AG09309 (cell line): ENCODE measurements around the gene LAPTM4A.
A peak's percentile ranks its signal among the peaks of the same experiment; 100 is the strongest.
"Not testable (repeated sequence)": the region's sequence is repeated elsewhere in the genome, so short reads cannot be mapped to it uniquely, and the experiment has no call there.

Experiments used
- DNase-seq: peaks from one replicate; pipeline ENCODE4 v3.0.0-alpha.2; 2010; ENCODE audit warnings: low read depth
- H3K4me3 ChIP-seq: 2 replicates; pipeline ENCODE4 v1.5.1; 2011; ENCODE audit warnings: mild to moderate bottlenecking, low read depth, low read length, moderate library complexity; ENCODE audit not compliant: control insufficient read depth
- CTCF ChIP-seq: IDR thresholded peaks from 2 replicates; pipeline ENCODE4 v1.5.1; 2011; ENCODE audit warnings: mild to moderate bottlenecking, low read depth, low read length, inconsistent platforms; ENCODE audit not compliant: insufficient read depth, control insufficient read depth; ENCODE audit errors: missing control alignments

Gene LAPTM4A

GRCh38 chr2:20076757-20077156, 25.3 kb upstream of the LAPTM4A start:
- no peak for TF ChIP-seq CTCF
- DNase-seq = no peak
- no peak overlapping the region for H3K4me3 ChIP-seq

- no peak overlapping the region for H3K4me3 ChIP-seq
- TF ChIP-seq CTCF = no peak
- DNase-seq = no peak
Observed at GRCh38 chr2:20074901-20075300, 23.5 kb upstream of the LAPTM4A start.

GRCh38 chr2:20074046-20074648, 22.7 kb upstream of the LAPTM4A start:
- H3K4me3 ChIP-seq, DNase-seq: not testable (repeated sequence)

GRCh38 chr2:20073460-20073859, 22.0 kb upstream of the LAPTM4A start:
- no peak for DNase-seq
- no peak for TF ChIP-seq CTCF
- no peak overlapping the region for H3K4me3 ChIP-seq

GRCh38 chr2:20072436-20073158, 21.2 kb upstream of the LAPTM4A start:
- no peak for DNase-seq
- no peak overlapping the region; the same call in 1 of the 2 replicates for H3K4me3 ChIP-seq
- no peak for TF ChIP-seq CTCF

GRCh38 chr2:20071397-20072383, 20.3 kb upstream of the LAPTM4A start:
- no peak for TF ChIP-seq CTCF
- peak overlapping the region; percentile 31 for H3K4me3 ChIP-seq
- peak; percentile 96 for DNase-seq
